Measurements from ENCODE around the gene MCF2L.

Gene MCF2L

GRCh38 chr13:112965573-112966115, 3.4 kb upstream of the MCF2L start:
- DNase-seq, result no peak

GRCh38 chr13:112966776-112967175, 2.2 kb upstream of the MCF2L start:
- DNase-seq, result no peak

GRCh38 chr13:112967686-112968379, 1.2 kb upstream of the MCF2L start:
- DNase-seq, result no peak

- DNase-seq, result no peak
Observed at GRCh38 chr13:112968380-112968909, 569 bp upstream of the MCF2L start.

- DNase-seq, result no peak
Observed at GRCh38 chr13:112969692-112970338, 801 bp downstream of the MCF2L start.

GRCh38 chr13:112970552-112971287, 1.7 kb downstream of the MCF2L start:
- DNase-seq, result no peak

- DNase-seq, result no peak
Observed at GRCh38 chr13:112971288-112971643, 2.3 kb downstream of the MCF2L start.

- DNase-seq, result no peak
Observed at GRCh38 chr13:112972258-112972657, 3.2 kb downstream of the MCF2L start.

- no peak for DNase-seq
Observed at GRCh38 chr13:112972867-112973576, 4.0 kb downstream of the MCF2L start.

- no peak for DNase-seq
Observed at GRCh38 chr13:112973577-112973951, 4.5 kb downstream of the MCF2L start.

GRCh38 chr13:112974125-112974524, 5.1 kb downstream of the MCF2L start:
- no peak for DNase-seq

GRCh38 chr13:112974671-112975070, 5.7 kb downstream of the MCF2L start:
- DNase-seq, result no peak

- no peak for DNase-seq
Observed at GRCh38 chr13:112975401-112975939, 6.5 kb downstream of the MCF2L start.

GRCh38 chr13:112976526-112976925, 7.5 kb downstream of the MCF2L start:
- no peak for DNase-seq

- DNase-seq, result no peak
Observed at GRCh38 chr13:112977091-112977490, 8.1 kb downstream of the MCF2L start.

- DNase-seq, result no peak
Observed at GRCh38 chr13:112977525-112977924, 8.5 kb downstream of the MCF2L start.

GRCh38 chr13:112978561-112979405, 9.8 kb downstream of the MCF2L start:
- no peak for DNase-seq

GRCh38 chr13:112979406-112979902, 10.4 kb downstream of the MCF2L start:
- DNase-seq, result no peak

GRCh38 chr13:112980434-112980833, 11.4 kb downstream of the MCF2L start:
- DNase-seq, result no peak

GRCh38 chr13:112981451-112981850, 12.4 kb downstream of the MCF2L start:
- DNase-seq, result no peak

GRCh38 chr13:112982281-112983041, 13.4 kb downstream of the MCF2L start:
- no peak for DNase-seq

Measured in NCI-H524 treated with DMSO at 0.1 percent for 48 hours (cell line).